Measurements from ENCODE around the gene TOP1. TPM values are rescaled to one million over a fixed set of nuclear protein-coding genes. Genes with fewer than 3 reads are reported as not detected.
"Not testable (repeated sequence)": the region's sequence is repeated elsewhere in the genome, so short reads cannot be mapped to it uniquely, and the experiment has no call there.

Gene TOP1
- total RNA-seq, 1 experiment from 2014 or later, result 29.1 TPM

DNA sequence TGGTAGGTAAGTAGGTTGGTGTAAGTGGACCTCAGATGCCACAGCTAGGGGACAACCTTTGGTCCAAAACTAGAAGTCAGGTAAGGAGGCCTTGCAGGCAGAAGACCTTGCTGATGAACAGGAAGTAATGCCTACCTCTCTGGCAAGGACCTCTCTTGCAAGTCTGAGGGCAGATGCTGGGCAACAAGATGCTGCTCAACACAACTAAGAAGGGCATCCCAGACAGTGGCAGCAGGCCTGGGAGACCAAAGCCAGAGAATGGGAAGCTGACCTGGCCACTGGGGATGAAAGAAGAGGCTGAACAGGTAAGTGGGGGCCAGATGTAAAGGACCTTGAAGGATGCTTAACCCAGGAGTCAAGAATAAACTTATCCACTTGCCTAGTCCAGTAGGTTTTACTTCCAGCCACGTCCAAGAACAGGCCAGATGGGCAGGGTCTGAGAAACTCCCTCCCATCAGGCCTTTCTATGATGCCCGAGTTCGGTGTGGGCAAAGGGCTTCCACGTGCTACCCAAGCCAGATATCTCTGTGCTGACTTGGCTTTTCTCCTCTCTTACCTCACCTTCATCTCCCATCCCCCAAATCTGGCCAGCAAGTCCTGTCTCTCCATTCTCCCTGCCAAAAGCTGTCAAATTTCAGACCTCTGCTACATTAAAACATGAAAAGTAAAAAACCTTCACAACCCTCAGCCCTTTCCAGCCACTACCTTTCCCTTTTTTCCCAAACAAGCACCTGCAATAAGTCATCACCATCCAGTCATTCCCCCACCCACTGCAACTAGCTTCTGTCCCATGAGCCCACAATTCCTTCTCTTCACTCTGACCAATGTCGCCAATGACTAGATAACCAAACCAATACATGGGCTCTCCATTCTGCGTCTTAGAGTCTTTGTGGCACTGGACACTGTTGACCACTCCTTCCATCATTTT lies 97.2 kb downstream of the TOP1 start:
- Histone ChIP-seq H3K4me3 (ENCODE audit: low read length) (no peak overlapping the region), H3F3A (ENCODE audit: low read length, unreplicated experiment) (no peaks in the 10 kb centered on the region), H2AFZ (ENCODE audit: low read length) (no peak overlapping the region), H3K9me3 (ENCODE audit: low read length) (no peaks in the 10 kb centered on the region), H3K79me2 (ENCODE audit: low read length) (no peaks in the 10 kb centered on the region), H4K20me1 (ENCODE audit: low read length) (no peaks in the 10 kb centered on the region), H3K4me1 (ENCODE audit: insufficient read depth, low read length) (no peaks in the 10 kb centered on the region), H3K27me3 (ENCODE audit: low read length) (no peaks in the 10 kb centered on the region), H3K9ac (ENCODE audit: low read length) (no peak overlapping the region), H3K4me2 (ENCODE audit: low read length) (no peak overlapping the region), H3K36me3 (ENCODE audit: low read depth, low read length) (peaks cover 52% of the 10 kb centered on the region), H3K27ac (ENCODE audit: low read length) (no peak overlapping the region), H3K9me2 (replicated peaks; ENCODE audit: low read length) (no peaks in the 10 kb centered on the region)
- ChIA-PET CTCF (no interaction called here), POLR2A (ENCODE audit: unreplicated experiment) (interaction anchor here (0.6 kb wide), 1 partner anchor 109 kb away, joined by 4 read pairs; no protein-coding TSS in a partner anchor)
- intact Hi-C loops (cut with micrococcal nuclease), result no loop called here
- no peak for DNase-seq
- no peak; the same call in 1 of the 2 replicates for ATAC-seq
- no TSS peak for BruUV-seq (replicated peaks)
- TF ChIP-seq, protein P1, sequence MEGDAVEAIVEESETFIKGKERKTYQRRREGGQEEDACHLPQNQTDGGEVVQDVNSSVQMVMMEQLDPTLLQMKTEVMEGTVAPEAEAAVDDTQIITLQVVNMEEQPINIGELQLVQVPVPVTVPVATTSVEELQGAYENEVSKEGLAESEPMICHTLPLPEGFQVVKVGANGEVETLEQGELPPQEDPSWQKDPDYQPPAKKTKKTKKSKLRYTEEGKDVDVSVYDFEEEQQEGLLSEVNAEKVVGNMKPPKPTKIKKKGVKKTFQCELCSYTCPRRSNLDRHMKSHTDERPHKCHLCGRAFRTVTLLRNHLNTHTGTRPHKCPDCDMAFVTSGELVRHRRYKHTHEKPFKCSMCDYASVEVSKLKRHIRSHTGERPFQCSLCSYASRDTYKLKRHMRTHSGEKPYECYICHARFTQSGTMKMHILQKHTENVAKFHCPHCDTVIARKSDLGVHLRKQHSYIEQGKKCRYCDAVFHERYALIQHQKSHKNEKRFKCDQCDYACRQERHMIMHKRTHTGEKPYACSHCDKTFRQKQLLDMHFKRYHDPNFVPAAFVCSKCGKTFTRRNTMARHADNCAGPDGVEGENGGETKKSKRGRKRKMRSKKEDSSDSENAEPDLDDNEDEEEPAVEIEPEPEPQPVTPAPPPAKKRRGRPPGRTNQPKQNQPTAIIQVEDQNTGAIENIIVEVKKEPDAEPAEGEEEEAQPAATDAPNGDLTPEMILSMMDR (conservative IDR thresholded peaks at IDR 0.05; ENCODE audit: low read depth, low read length), result no peak

DNA sequence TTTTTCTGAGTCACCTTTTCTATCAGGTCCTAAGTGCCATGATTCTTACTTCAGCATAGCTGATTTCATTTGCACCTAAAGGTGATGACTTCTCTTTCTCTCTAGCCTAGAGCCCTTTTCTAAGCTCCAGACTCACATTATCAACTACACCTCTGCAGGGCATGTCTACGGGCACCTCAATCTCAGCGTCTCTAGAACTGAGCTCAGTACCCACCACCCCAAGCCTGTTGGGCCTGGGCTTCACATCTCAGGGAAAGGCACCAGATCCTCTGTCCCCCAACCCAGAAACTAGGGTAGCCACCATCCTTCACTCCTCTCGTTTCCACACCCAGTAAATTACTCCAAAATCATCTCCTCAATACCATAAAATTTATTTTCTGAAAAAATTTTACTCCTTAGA lies 98.1 kb downstream of the TOP1 start:
- H3K79me2 ChIP-seq (ENCODE audit: low read length), result no peaks in the 10 kb centered on the region
- no peak overlapping the region for H2AFZ ChIP-seq (ENCODE audit: low read length)
- ATAC-seq (no peak), DNase-seq (no peak)
- H3K27me3 ChIP-seq (ENCODE audit: low read length), result no peaks in the 10 kb centered on the region
- BruUV-seq (replicated peaks), result no TSS peak
- intact Hi-C loops (cut with micrococcal nuclease), result no loop called here
- no peaks in the 10 kb centered on the region for H3K9me3 ChIP-seq (ENCODE audit: low read length)
- no peaks in the 10 kb centered on the region for H3K9me2 ChIP-seq (replicated peaks; ENCODE audit: low read length)
- H4K20me1 ChIP-seq (ENCODE audit: low read length), result no peaks in the 10 kb centered on the region
- H3K9ac ChIP-seq (ENCODE audit: low read length), result no peak overlapping the region
- no peak overlapping the region for H3K4me3 ChIP-seq (ENCODE audit: low read length)
- H3F3A ChIP-seq (ENCODE audit: low read length, unreplicated experiment), result no peaks in the 10 kb centered on the region
- H3K4me2 ChIP-seq (ENCODE audit: low read length), result no peak overlapping the region
- TF ChIP-seq EZH2 (IDR thresholded peaks at IDR 0.05; ENCODE audit: low read length, unreplicated experiment), result no peak
- TF ChIP-seq, protein P1 (conservative IDR thresholded peaks at IDR 0.05; ENCODE audit: low read depth, low read length), result no peak
- no peak for TF ChIP-seq EZH2phosphoT487 (IDR thresholded peaks at IDR 0.05; ENCODE audit: borderline replicate concordance, low read length)
- peaks cover 43% of the 10 kb centered on the region for H3K36me3 ChIP-seq (ENCODE audit: low read depth, low read length)
- H3K4me1 ChIP-seq (ENCODE audit: insufficient read depth, low read length), result no peaks in the 10 kb centered on the region
- CTCF ChIA-PET, result no interaction called here
- H3K27ac ChIP-seq (ENCODE audit: low read length), result no peak overlapping the region
- POLR2A ChIA-PET (ENCODE audit: unreplicated experiment), result no interaction called here

DNA sequence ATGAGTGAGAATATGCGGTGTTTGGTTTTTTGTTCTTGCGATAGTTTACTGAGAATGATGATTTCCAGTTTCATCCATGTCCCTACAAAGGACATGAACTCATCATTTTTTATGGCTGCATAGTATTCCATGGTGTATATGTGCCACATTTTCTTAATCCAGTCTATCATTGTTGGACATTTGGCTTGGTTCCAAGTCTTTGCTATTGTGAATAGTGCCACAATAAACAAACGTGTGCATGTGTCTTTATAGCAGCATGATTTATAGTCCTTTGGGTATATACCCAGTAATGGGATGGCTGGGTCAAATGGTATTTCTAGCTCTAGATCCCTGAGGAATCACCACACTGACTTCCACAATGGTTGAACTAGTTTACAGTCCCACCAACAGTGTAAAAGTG lies 99.7 kb downstream of the TOP1 start:
- peaks cover 28% of the 10 kb centered on the region for H3K36me3 ChIP-seq (ENCODE audit: low read depth, low read length)
- POLR2A ChIA-PET (ENCODE audit: unreplicated experiment); H3K9me2 ChIP-seq (replicated peaks; ENCODE audit: low read length); H3K79me2 ChIP-seq (ENCODE audit: low read length); H3K4me1 ChIP-seq (ENCODE audit: insufficient read depth, low read length); CTCF ChIA-PET; intact Hi-C loops (cut with micrococcal nuclease); H3K9me3 ChIP-seq (ENCODE audit: low read length); H3F3A ChIP-seq (ENCODE audit: low read length, unreplicated experiment); DNase-seq; H3K9ac ChIP-seq (ENCODE audit: low read length); H4K20me1 ChIP-seq (ENCODE audit: low read length); H3K27ac ChIP-seq (ENCODE audit: low read length); ATAC-seq; H3K27me3 ChIP-seq (ENCODE audit: low read length); BruUV-seq (replicated peaks); H2AFZ ChIP-seq (ENCODE audit: low read length); H3K4me3 ChIP-seq (ENCODE audit: low read length); H3K4me2 ChIP-seq (ENCODE audit: low read length): not testable (repeated sequence)

Measured in PC-3 (cell line).